ENCODE data around the gene MGARP. TPM values are rescaled to one million over a fixed set of nuclear protein-coding genes. Genes with fewer than 3 reads are reported as not detected.

The MGARP gene
- total and polyA plus RNA-seq, 8 donors: 0.08 to 1.4 (median 0.31) TPM; not detected in 5

GRCh38 chr4:139243448-139244365, 36.3 kb downstream of the MGARP start:
- peaks cover 0 to 6% (median 0%) of the 10 kb centered on the region in 4 donors for H3K9me3 ChIP-seq
- intact Hi-C loops (cut with DNase I; ENCODE audit: low total_unique reads): no loop called here
- H3K27ac ChIP-seq: peak overlapping the region in 1 of 5 donors; percentile 38
- H3K36me3 ChIP-seq: no peaks in the 10 kb centered on the region
- TF ChIP-seq POLR2AphosphoS5 (IDR thresholded peaks at IDR 0.05) (peak in 1 of 3 donors; percentile 35), CTCF (IDR thresholded peaks at IDR 0.05) (no peak)
- no peak overlapping the region for H3K4me3 ChIP-seq
- H3K27me3 ChIP-seq: no peaks in the 10 kb centered on the region
- WGBS, 5 donors: 86 to 88% (median 87%) methylated on average over 12 of the region's 12 CpGs
- H3K4me1 ChIP-seq: peaks cover 0 to 17% (median 2%) of the 10 kb centered on the region in 4 donors
- DNase-seq: no peak

GRCh38 chr4:139242511-139243051, 37.4 kb downstream of the MGARP start:
- H3K9me3 ChIP-seq: peaks cover 0 to 6% (median 0%) of the 10 kb centered on the region in 4 donors
- WGBS, 5 donors: 65 to 83% (median 76%) methylated on average over 2 of the region's 2 CpGs
- no peaks in the 10 kb centered on the region for H3K27me3 ChIP-seq
- H3K4me3 ChIP-seq: no peak overlapping the region
- no peak overlapping the region for H3K27ac ChIP-seq
- no peaks in the 10 kb centered on the region for H3K36me3 ChIP-seq
- TF ChIP-seq POLR2A (IDR thresholded peaks at IDR 0.05) (no peak), POLR2AphosphoS5 (IDR thresholded peaks at IDR 0.05) (no peak), CTCF (IDR thresholded peaks at IDR 0.05) (no peak), EP300 (IDR thresholded peaks at IDR 0.05) (no peak)
- DNase-seq: no peak
- peaks cover 0 to 17% (median 0%) of the 10 kb centered on the region in 4 donors for H3K4me1 ChIP-seq
- intact Hi-C loops (cut with DNase I; ENCODE audit: low total_unique reads): no loop called here

GRCh38 chr4:139241784-139242151, 38.3 kb downstream of the MGARP start:
- 92 to 97% (median 95%) methylated on average over 12 of the region's 12 CpGs for WGBS, 5 donors
- Histone ChIP-seq H3K36me3 (no peaks in the 10 kb centered on the region), H3K4me3 (no peak overlapping the region), H3K9me3 (peaks cover 0 to 6% (median 0%) of the 10 kb centered on the region in 4 donors), H3K27ac (no peak overlapping the region), H3K4me1 (peaks cover 0 to 17% (median 0%) of the 10 kb centered on the region in 4 donors), H3K27me3 (no peaks in the 10 kb centered on the region)
- intact Hi-C loops (cut with DNase I; ENCODE audit: low total_unique reads): no loop called here
- DNase-seq: no peak
- no peak for TF ChIP-seq POLR2AphosphoS5 (IDR thresholded peaks at IDR 0.05)
- TF ChIP-seq POLR2A (IDR thresholded peaks at IDR 0.05): no peak
- no peak for TF ChIP-seq CTCF (IDR thresholded peaks at IDR 0.05)
- no peak for TF ChIP-seq EP300 (IDR thresholded peaks at IDR 0.05)

- Histone ChIP-seq H3K4me1 (peaks cover 0 to 17% (median 0%) of the 10 kb centered on the region in 4 donors), H3K27me3 (no peaks in the 10 kb centered on the region), H3K27ac (no peak overlapping the region), H3K36me3 (no peaks in the 10 kb centered on the region), H3K4me3 (no peak overlapping the region), H3K9me3 (peaks cover 0 to 6% (median 0%) of the 10 kb centered on the region in 4 donors)
- TF ChIP-seq POLR2AphosphoS5 (IDR thresholded peaks at IDR 0.05): no peak
- no peak for TF ChIP-seq POLR2A (IDR thresholded peaks at IDR 0.05)
- TF ChIP-seq EP300 (IDR thresholded peaks at IDR 0.05): no peak
- no peak for TF ChIP-seq CTCF (IDR thresholded peaks at IDR 0.05)
- intact Hi-C loops (cut with DNase I; ENCODE audit: low total_unique reads): no loop called here
- 84 to 87% (median 85%) methylated on average over 11 of the region's 11 CpGs for WGBS, 5 donors
- DNase-seq: no peak
Measured at GRCh38 chr4:139241086-139241783, 38.8 kb downstream of the MGARP start.
